Activated CD4-positive, CD25-positive, alpha-beta regulatory T cell treated with anti-CD3 and anti-CD28 coated beads, Interleukin-2, amount 50 U/mL, for 72 hours (primary cell): ENCODE results near the gene REEP6.
"Not testable (repeated sequence)": the region's sequence is repeated elsewhere in the genome, so short reads cannot be mapped to it uniquely, and the experiment has no call there.

Source experiments
- DNase-seq: peaks from one replicate; pipeline ENCODE4 v3.0.0; 2021

Gene REEP6

GRCh38 chr19:1526066-1526778 lies 35.2 kb downstream of the REEP6 start:
- no peak for DNase-seq

GRCh38 chr19:1526979-1527649 lies 36.1 kb downstream of the REEP6 start:
- no peak for DNase-seq

GRCh38 chr19:1527650-1528309 lies 36.8 kb downstream of the REEP6 start:
- DNase-seq = no peak

GRCh38 chr19:1528596-1529429 lies 37.8 kb downstream of the REEP6 start:
- DNase-seq = no peak

- no peak for DNase-seq
Observed at GRCh38 chr19:1529430-1529816, 38.4 kb downstream of the REEP6 start.

GRCh38 chr19:1530856-1531255 lies 39.9 kb downstream of the REEP6 start:
- DNase-seq = not testable (repeated sequence)

GRCh38 chr19:1531587-1531986 lies 40.6 kb downstream of the REEP6 start:
- no peak for DNase-seq

- no peak for DNase-seq
Observed at GRCh38 chr19:1532003-1532402, 41.0 kb downstream of the REEP6 start.

GRCh38 chr19:1533510-1534150 lies 42.6 kb downstream of the REEP6 start:
- no peak for DNase-seq

GRCh38 chr19:1534972-1535371 lies 44.0 kb downstream of the REEP6 start:
- DNase-seq = no peak

GRCh38 chr19:1535699-1536098 lies 44.7 kb downstream of the REEP6 start:
- DNase-seq = not testable (repeated sequence)

GRCh38 chr19:1538978-1539377 lies 48.0 kb downstream of the REEP6 start:
- DNase-seq = no peak

- DNase-seq = not testable (repeated sequence)
Observed at GRCh38 chr19:1539749-1540148, 48.8 kb downstream of the REEP6 start.

GRCh38 chr19:1540365-1540925 lies 49.5 kb downstream of the REEP6 start:
- no peak for DNase-seq
